Activated effector memory CD4-positive, alpha-beta T cell treated with anti-CD3 and anti-CD28 coated beads, Interleukin-2, amount 50 U/mL, for 16 hours (primary cell): ENCODE results near the gene SARM1.
"Not testable (repeated sequence)": the region's sequence is repeated elsewhere in the genome, so short reads cannot be mapped to it uniquely, and the experiment has no call there.

ENCODE experiments used
- DNase-seq: peaks from one replicate; pipeline ENCODE4 v3.0.0-alpha.2; 2020

Gene SARM1

GRCh38 chr17:28433721-28434120 is 62.2 kb downstream of the SARM1 start:
- no peak for DNase-seq

- DNase-seq: not testable (repeated sequence)
Measured at GRCh38 chr17:28434326-28434725, 62.8 kb downstream of the SARM1 start.

GRCh38 chr17:28443901-28444638 is 72.6 kb downstream of the SARM1 start:
- no peak for DNase-seq

- no peak for DNase-seq
Measured at GRCh38 chr17:28446716-28447395, 75.4 kb downstream of the SARM1 start.

GRCh38 chr17:28447396-28447760 is 75.9 kb downstream of the SARM1 start:
- no peak for DNase-seq

- no peak for DNase-seq
Measured at GRCh38 chr17:28449859-28450258, 78.4 kb downstream of the SARM1 start.
